Caco-2 (cell line): ENCODE results near the gene GBA2. TPM values are rescaled to one million over a fixed set of nuclear protein-coding genes. Genes with fewer than 3 reads are reported as not detected.
A peak's percentile ranks its signal among the peaks of the same experiment; 100 is the strongest.

ENCODE experiments used
- BruUV-seq: library from RNA; stranded (reverse); fragments of 400-500 nt; replicated peaks from 2 replicates; lab custom pipeline; 2021; lab: Mats Ljungman, UMichigan
- CTCF ChIA-PET: fragments of 300-600 bp; sonication (Branson Sonifier 250); formaldehyde crosslinking; loops from one replicate; lab custom pipeline; 2022; ENCODE audit warnings: antibody characterized with exemption; lab: Charles Lee
- POLR2A ChIA-PET: fragments of 300-600 bp; sonication (Branson Sonifier 250); formaldehyde crosslinking; loops from one replicate; lab custom pipeline; 2022; ENCODE audit warnings: antibody characterized with exemption; lab: Charles Lee
- DNase-seq, 2 experiments: peaks; one replicate each; pipeline versions ENCODE4 v3.0.0 to v3.0.0-alpha.2; 2020 to 2022
- H3K27me3 ChIP-seq: replicated peaks from 2 replicates; pipeline ENCODE4 v1.6.0; 2011; ENCODE audit warnings: low read length; ENCODE audit not compliant: control insufficient read depth, insufficient read depth
- H3K36me3 ChIP-seq: 2 replicates; pipeline ENCODE4 v1.5.1; 2011; ENCODE audit warnings: low read length; ENCODE audit not compliant: control insufficient read depth, insufficient read depth
- H3K4me1 ChIP-seq: fragments of 250-450 bp; sonication (Bioruptor Pico); 2 replicates; pipeline ENCODE4 v1.5.1; 2020; ENCODE audit warnings: mild to moderate bottlenecking
- H3K4me3 ChIP-seq: 2 replicates; pipeline ENCODE4 v1.5.1; 2011; ENCODE audit warnings: low read depth, mild to moderate bottlenecking, control low read depth, low read length
- H3K9me3 ChIP-seq: fragments of 250-450 bp; sonication (Bioruptor Pico); 2 replicates; pipeline ENCODE4 v1.5.1; 2020; ENCODE audit warnings: mild to moderate bottlenecking, moderate library complexity
- H3K27ac Mint-ChIP-seq: one replicate; pipeline ENCODE4 v1.8.0; 2022; ENCODE audit warnings: mixed read lengths; ENCODE audit not compliant: unreplicated experiment
- H3K27me3 Mint-ChIP-seq: one replicate; pipeline ENCODE4 v1.8.0; 2022; ENCODE audit warnings: mixed read lengths; ENCODE audit not compliant: insufficient read depth, unreplicated experiment
- H3K36me3 Mint-ChIP-seq: one replicate; pipeline ENCODE4 v1.8.0; 2022; ENCODE audit warnings: mild to moderate bottlenecking, mixed read lengths; ENCODE audit not compliant: insufficient read depth, unreplicated experiment
- H3K4me1 Mint-ChIP-seq: one replicate; pipeline ENCODE4 v1.8.0; 2022; ENCODE audit warnings: low read depth, mixed read lengths; ENCODE audit not compliant: unreplicated experiment
- H3K4me3 Mint-ChIP-seq: one replicate; pipeline ENCODE4 v1.8.0; 2022; ENCODE audit warnings: mild to moderate bottlenecking, moderate library complexity, mixed read lengths; ENCODE audit not compliant: unreplicated experiment
- H3K9me3 Mint-ChIP-seq: one replicate; pipeline ENCODE4 v1.8.0; 2022; ENCODE audit warnings: mixed read lengths; ENCODE audit not compliant: unreplicated experiment
- intact Hi-C: fragments of 100-400 bp; cut with micrococcal nuclease; formaldehyde crosslinking; loops from one replicate; pipeline ENCODE4 v1.10.0; 2022; ENCODE audit not compliant: unreplicated experiment
- total RNA-seq: library from RNA; stranded (reverse); gene quantifications from 2 replicates; pipeline ENCODE4 v1.2.3, GENCODE V29; 2022
- TF ChIP-seq, protein P1 (sequence below), 2 experiments: fragments of 200-600 bp in 1 of 2; IDR thresholded peaks; 1 replicate in 1 of 2; 2 replicates in 1 of 2; pipeline versions ENCODE4 v1.5.1 to v1.8.0; 2011 to 2022; ENCODE audit warnings: antibody characterized with exemption in 1 of 2, control low read depth in 1 of 2, inconsistent platforms in 1 of 2, low read depth in 1 of 2, low read length in 1 of 2, mild to moderate bottlenecking in 1 of 2, moderate library complexity in 1 of 2; ENCODE audit not compliant: insufficient read depth in 1 of 2, severe bottlenecking in 1 of 2, unreplicated experiment in 1 of 2

The GBA2 gene
- total RNA-seq, 1 experiment from 2014 or later = 108 TPM

DNA sequence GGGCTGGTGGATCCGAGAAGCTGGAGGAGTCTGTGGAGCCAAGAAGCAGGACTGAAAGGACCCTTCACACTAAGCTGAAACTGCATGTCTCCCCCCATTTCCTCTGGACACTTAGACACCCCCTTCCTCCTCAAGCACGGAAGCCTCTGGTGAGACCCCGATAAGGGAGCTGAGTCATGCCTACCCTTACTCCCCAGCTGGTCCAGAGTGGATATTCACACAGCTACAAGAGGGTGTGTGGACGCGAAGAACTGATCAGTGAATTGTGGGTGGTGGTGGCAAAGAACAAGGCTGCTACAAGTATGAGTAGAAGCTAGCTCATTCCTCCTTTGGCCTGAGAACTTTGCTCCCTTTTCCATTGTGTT is 21.4 kb downstream of the GBA2 start:
- Histone ChIP-seq H3K36me3 (peaks cover 5% of the 10 kb centered on the region), H3K4me1 (peaks cover 51% of the 10 kb centered on the region), H3K9me3 (no peaks in the 10 kb centered on the region), H3K4me3 (peak overlapping the region; percentile 34), H3K27me3 (no peaks in the 10 kb centered on the region)
- no peaks in the 10 kb centered on the region for H3K27me3 Mint-ChIP-seq
- TF ChIP-seq, protein P1, sequence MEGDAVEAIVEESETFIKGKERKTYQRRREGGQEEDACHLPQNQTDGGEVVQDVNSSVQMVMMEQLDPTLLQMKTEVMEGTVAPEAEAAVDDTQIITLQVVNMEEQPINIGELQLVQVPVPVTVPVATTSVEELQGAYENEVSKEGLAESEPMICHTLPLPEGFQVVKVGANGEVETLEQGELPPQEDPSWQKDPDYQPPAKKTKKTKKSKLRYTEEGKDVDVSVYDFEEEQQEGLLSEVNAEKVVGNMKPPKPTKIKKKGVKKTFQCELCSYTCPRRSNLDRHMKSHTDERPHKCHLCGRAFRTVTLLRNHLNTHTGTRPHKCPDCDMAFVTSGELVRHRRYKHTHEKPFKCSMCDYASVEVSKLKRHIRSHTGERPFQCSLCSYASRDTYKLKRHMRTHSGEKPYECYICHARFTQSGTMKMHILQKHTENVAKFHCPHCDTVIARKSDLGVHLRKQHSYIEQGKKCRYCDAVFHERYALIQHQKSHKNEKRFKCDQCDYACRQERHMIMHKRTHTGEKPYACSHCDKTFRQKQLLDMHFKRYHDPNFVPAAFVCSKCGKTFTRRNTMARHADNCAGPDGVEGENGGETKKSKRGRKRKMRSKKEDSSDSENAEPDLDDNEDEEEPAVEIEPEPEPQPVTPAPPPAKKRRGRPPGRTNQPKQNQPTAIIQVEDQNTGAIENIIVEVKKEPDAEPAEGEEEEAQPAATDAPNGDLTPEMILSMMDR (IDR thresholded peaks at IDR 0.05; ENCODE audit: insufficient read depth in 1 of 2, low read depth in 1 of 2, low read length in 1 of 2, severe bottlenecking in 1 of 2, unreplicated experiment in 1 of 2) = no peak
- intact Hi-C loops = loop anchor here (1.0 kb wide), 1 partner anchor 66 kb away; no protein-coding TSS in a partner anchor
- no peak overlapping the region for H3K4me3 Mint-ChIP-seq
- ChIA-PET POLR2A (interaction anchor here (0.6 to 2.8 kb wide), 22 partner anchors 16 to 1062 kb away, joined by 3 to 32 read pairs (median 4); partner anchors contain the start of genes ARHGEF39, CCDC107, GBA2 and RGP1), CTCF (interaction anchor here (0.6 to 3.3 kb wide), 15 partner anchors 9 to 656 kb away, joined by 3 to 33 read pairs (median 5); partner anchors contain the start of genes ARHGEF39, CCDC107, GBA2 and HINT2)
- H3K27ac Mint-ChIP-seq = no peak overlapping the region
- no peaks in the 10 kb centered on the region for H3K9me3 Mint-ChIP-seq
- DNase-seq = no peak
- peaks cover 49% of the 10 kb centered on the region for H3K36me3 Mint-ChIP-seq
- no TSS peak for BruUV-seq
- no peaks in the 10 kb centered on the region for H3K4me1 Mint-ChIP-seq

- no peaks in the 10 kb centered on the region for H3K27me3 Mint-ChIP-seq
- H3K4me3 ChIP-seq = peak overlapping the region; percentile 34
- no peak overlapping the region for H3K4me3 Mint-ChIP-seq
- ChIA-PET CTCF (interaction anchor here (1.1 to 3.3 kb wide), 9 partner anchors 9 to 116 kb away, joined by 3 to 33 read pairs (median 6); partner anchors contain the start of genes ARHGEF39, GBA2 and RGP1), POLR2A (interaction anchor here (1.2 to 2.8 kb wide), 6 partner anchors 22 to 81 kb away, joined by 3 to 32 read pairs (median 18); partner anchors contain the start of genes ARHGEF39, CCDC107, GBA2 and RGP1)
- H3K27me3 ChIP-seq = no peaks in the 10 kb centered on the region
- no TSS peak for BruUV-seq
- H3K27ac Mint-ChIP-seq = no peak overlapping the region
- TF ChIP-seq, protein P1 (IDR thresholded peaks at IDR 0.05; ENCODE audit: insufficient read depth in 1 of 2, low read depth in 1 of 2, low read length in 1 of 2, severe bottlenecking in 1 of 2, unreplicated experiment in 1 of 2) = peak in 1 of 2 experiments; percentile 3
- intact Hi-C loops = no loop called here
- peaks cover 49% of the 10 kb centered on the region for H3K36me3 Mint-ChIP-seq
- H3K4me1 Mint-ChIP-seq = no peaks in the 10 kb centered on the region
- no peaks in the 10 kb centered on the region for H3K9me3 Mint-ChIP-seq
- H3K9me3 ChIP-seq = no peaks in the 10 kb centered on the region
- peak in 1 of 2 experiments; percentile 22 for DNase-seq
- H3K4me1 ChIP-seq = peaks cover 51% of the 10 kb centered on the region
- peaks cover 7% of the 10 kb centered on the region for H3K36me3 ChIP-seq
These were observed 22.1 kb downstream of the GBA2 start for GRCh38 chr9:35726931-35727330.

- H3K4me1 ChIP-seq = peaks cover 42% of the 10 kb centered on the region
- peaks cover 7% of the 10 kb centered on the region for H3K36me3 ChIP-seq
- Mint-ChIP-seq H3K4me3 (no peak overlapping the region), H3K9me3 (no peaks in the 10 kb centered on the region), H3K27me3 (no peaks in the 10 kb centered on the region), H3K4me1 (no peaks in the 10 kb centered on the region), H3K36me3 (peaks cover 63% of the 10 kb centered on the region), H3K27ac (no peak overlapping the region)
- H3K4me3 ChIP-seq = no peak overlapping the region
- ChIA-PET CTCF (no interaction called here), POLR2A (interaction anchor here (1.3 kb wide), 1 partner anchor 35 kb away, joined by 3 read pairs; the partner anchor contains the start of gene TPM2)
- no peaks in the 10 kb centered on the region for H3K27me3 ChIP-seq
- no TSS peak for BruUV-seq
- TF ChIP-seq, protein P1 (IDR thresholded peaks at IDR 0.05; ENCODE audit: insufficient read depth in 1 of 2, low read depth in 1 of 2, low read length in 1 of 2, severe bottlenecking in 1 of 2, unreplicated experiment in 1 of 2) = no peak
- intact Hi-C loops = no loop called here
- no peak for DNase-seq
- H3K9me3 ChIP-seq = no peaks in the 10 kb centered on the region
These were observed 23.7 kb downstream of the GBA2 start for GRCh38 chr9:35725362-35725761.
